Measurements from ENCODE around the gene TCEAL1.
"Not testable (repeated sequence)": the region's sequence is repeated elsewhere in the genome, so short reads cannot be mapped to it uniquely, and the experiment has no call there.

Gene TCEAL1, protein sequence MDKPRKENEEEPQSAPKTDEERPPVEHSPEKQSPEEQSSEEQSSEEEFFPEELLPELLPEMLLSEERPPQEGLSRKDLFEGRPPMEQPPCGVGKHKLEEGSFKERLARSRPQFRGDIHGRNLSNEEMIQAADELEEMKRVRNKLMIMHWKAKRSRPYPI

GRCh38 chrX:103628386-103629317 is at the start of gene TCEAL1:
TSS of gene TCEAL1 (plus strand) at chrX:103628975. CDS start at chrX:103629917, 942 bp downstream.
- no peak for TF ChIP-seq CTCF (IDR thresholded peaks at IDR 0.05; ENCODE audit: control insufficient read depth, insufficient read depth, low read depth, low read length, missing control alignments)
- H3K4me3 ChIP-seq (ENCODE audit: control insufficient read depth, low read depth, low read length) = peak within 1 kb of the TSS; percentile 70
- no peak for DNase-seq (ENCODE audit: low read depth)

- no peak for TF ChIP-seq CTCF (IDR thresholded peaks at IDR 0.05; ENCODE audit: control insufficient read depth, insufficient read depth, low read depth, low read length, missing control alignments)
- no peak for DNase-seq (ENCODE audit: low read depth)
- no peak overlapping the region for H3K4me3 ChIP-seq (ENCODE audit: control insufficient read depth, low read depth, low read length)
These were observed 44.2 kb upstream of the TCEAL1 start for GRCh38 chrX:103584596-103584995.

DNA sequence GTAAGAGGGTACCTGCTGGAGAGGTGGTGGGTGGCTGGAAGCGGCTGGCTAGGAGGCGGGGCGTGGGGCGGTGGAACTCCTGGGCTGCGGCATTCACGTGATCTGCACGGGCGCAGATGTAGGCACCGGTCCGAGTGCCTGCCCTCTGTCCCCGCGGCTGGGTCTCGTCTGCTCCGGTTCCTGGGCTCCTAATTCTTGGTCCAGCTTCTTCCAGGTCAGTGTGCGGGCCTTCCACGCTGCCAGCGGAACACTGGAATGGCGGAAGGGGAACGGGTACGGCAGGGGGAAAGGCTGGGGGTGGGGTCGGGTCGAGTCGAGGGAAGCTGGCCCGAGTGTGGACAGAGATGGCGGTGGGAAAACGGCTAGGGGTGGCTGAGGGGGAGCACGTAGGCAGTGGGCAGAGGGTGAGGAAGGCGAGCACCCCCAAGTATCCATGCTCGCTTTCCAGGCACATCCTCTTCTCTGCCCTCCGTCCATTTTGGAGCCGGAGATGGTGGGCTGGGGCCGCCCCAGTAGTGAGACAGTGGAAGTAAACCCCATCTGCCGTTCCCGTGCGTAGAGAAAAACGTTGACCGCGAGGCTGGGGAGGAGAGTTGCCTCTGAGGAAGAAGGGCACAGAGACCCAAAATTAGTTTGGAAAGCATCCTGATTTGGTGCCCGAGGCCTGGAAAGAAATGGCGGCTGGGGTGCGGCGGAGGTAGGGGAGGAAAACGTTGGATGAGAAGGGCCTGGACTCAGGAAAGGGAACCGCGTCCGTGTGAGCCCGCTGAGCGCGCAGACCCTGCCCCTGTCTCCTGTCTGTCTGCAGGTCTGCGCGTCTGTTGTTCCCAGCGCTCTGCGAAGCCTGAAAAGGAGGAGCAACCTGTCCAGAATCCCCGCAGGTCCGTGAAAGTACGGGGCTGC is 43.1 kb upstream of the TCEAL1 start, which contains the start of gene TCEAL4:
Gene TCEAL4 (plus strand): TSS at position 105 of the 903 bp plus-strand sequence. CDS start 1,161 bp downstream, outside the sequence.
- no peak for DNase-seq (ENCODE audit: low read depth)
- H3K4me3 ChIP-seq (ENCODE audit: control insufficient read depth, low read depth, low read length) = peak within 1 kb of the TSS; percentile 78
- TF ChIP-seq CTCF (IDR thresholded peaks at IDR 0.05; ENCODE audit: control insufficient read depth, insufficient read depth, low read depth, low read length, missing control alignments) = no peak

- no peak for DNase-seq (ENCODE audit: low read depth)
- peak overlapping the region; percentile 78 for H3K4me3 ChIP-seq (ENCODE audit: control insufficient read depth, low read depth, low read length)
- TF ChIP-seq CTCF (IDR thresholded peaks at IDR 0.05; ENCODE audit: control insufficient read depth, insufficient read depth, low read depth, low read length, missing control alignments) = no peak
These were observed 42.5 kb upstream of the TCEAL1 start for GRCh38 chrX:103586314-103586646.

DNA sequence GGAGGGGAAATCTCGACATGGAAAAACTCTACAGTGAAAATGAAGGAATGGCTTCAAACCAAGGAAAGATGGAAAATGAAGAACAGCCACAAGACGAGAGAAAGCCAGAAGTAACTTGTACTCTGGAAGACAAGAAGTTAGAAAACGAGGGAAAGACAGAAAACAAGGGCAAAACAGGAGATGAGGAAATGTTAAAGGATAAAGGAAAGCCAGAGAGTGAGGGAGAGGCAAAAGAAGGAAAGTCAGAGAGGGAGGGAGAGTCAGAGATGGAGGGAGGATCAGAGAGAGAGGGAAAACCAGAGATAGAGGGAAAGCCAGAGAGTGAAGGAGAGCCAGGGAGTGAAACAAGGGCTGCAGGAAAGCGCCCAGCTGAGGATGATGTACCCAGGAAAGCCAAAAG is 42.1 kb upstream of the TCEAL1 start:
- peak overlapping the region; percentile 78 for H3K4me3 ChIP-seq (ENCODE audit: control insufficient read depth, low read depth, low read length)
- DNase-seq (ENCODE audit: low read depth) = no peak
- no peak for TF ChIP-seq CTCF (IDR thresholded peaks at IDR 0.05; ENCODE audit: control insufficient read depth, insufficient read depth, low read depth, low read length, missing control alignments)

DNA sequence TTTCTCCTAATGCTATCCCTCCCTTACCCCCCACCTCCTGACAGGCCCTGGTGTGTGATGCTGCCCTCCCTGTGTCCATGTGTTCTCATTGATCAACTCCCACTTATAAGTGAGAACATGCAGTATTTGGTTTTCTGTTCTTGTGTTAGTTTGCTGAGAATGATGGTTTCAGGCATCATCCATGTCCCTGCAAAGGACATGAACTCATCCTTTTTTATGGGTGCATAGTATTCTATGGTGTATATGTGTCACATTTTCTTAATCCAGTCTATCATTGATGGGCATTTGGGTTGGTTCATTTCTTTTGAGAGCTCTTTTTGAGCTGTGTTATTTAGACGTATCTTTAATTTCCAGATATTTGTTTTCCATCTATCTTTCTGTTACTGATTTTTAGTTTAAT is 36.5 kb upstream of the TCEAL1 start:
- DNase-seq (ENCODE audit: low read depth); H3K4me3 ChIP-seq (ENCODE audit: control insufficient read depth, low read depth, low read length): not testable (repeated sequence)

DNA sequence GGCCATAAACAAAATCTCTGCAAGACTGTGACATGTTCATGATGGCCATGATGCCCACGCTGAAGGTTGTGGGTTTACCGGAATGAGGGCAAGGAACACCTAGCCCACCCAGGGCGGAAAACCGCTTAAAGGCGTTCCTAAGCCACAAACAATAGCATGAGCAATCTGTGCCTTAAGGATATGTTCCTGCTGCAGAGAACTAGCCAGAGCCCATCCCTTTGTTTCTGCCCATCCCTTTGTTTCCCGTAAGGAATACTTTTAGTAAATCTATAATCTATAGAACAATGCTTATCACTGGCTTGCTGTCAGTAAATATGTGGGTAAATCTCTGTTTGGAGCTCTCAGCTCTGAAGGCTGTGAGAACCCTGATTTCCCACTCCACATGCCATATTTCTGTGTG is 33.6 kb upstream of the TCEAL1 start:
- not testable (repeated sequence) for H3K4me3 ChIP-seq (ENCODE audit: control insufficient read depth, low read depth, low read length); DNase-seq (ENCODE audit: low read depth)
